Psoas muscle (tissue), 8 donors: ENCODE measurements around the gene WDR59. TPM values are rescaled to one million over a fixed set of nuclear protein-coding genes. Genes with fewer than 3 reads are reported as not detected.

Experiments
- ATAC-seq, 4 donors: fragments of 200-7000 bp; cut with Tn5 transposase; one replicate each; pipeline ENCODE4 v1.9.1; 2020; ENCODE audit warnings: moderate library complexity in 3 of 4, mild to moderate bottlenecking in 2 of 4
- DNase-seq, 2 donors: peaks; one replicate each; pipeline ENCODE4 v3.0.0-alpha.2; 2020
- H3K27ac ChIP-seq: fragments of 200-600 bp; one replicate; pipeline ENCODE4 v1.8.0; 2022
- H3K27me3 ChIP-seq, 3 donors: fragments of 200-600 bp in 1 of 3; one replicate each; pipeline versions ENCODE4 v1.6.1 to v1.8.0; 2013 to 2022; ENCODE audit warnings: low read length in 2 of 3, mild to moderate bottlenecking in 2 of 3, moderate library complexity in 1 of 3; ENCODE audit not compliant: insufficient read depth in 3 of 3
- H3K36me3 ChIP-seq, 2 donors: fragments of 200-600 bp in 1 of 2; one replicate each; pipeline versions ENCODE4 v1.6.1 to v1.8.0; 2013 to 2022; ENCODE audit warnings: low read depth in 1 of 2, mild to moderate bottlenecking in 1 of 2, moderate library complexity in 1 of 2; ENCODE audit not compliant: insufficient read depth in 1 of 2
- H3K4me1 ChIP-seq: fragments of 200-600 bp; one replicate; pipeline ENCODE4 v1.8.0; 2022
- H3K4me3 ChIP-seq: fragments of 200-600 bp; one replicate; pipeline ENCODE4 v1.8.0; 2022; ENCODE audit warnings: mild to moderate bottlenecking
- H3K9me3 ChIP-seq: fragments of 200-600 bp; one replicate; pipeline ENCODE4 v1.8.0; 2022
- CTCF ChIP-seq: fragments of 200-600 bp; IDR thresholded peaks from one replicate; pipeline ENCODE4 v1.8.0; 2022; ENCODE audit warnings: antibody characterized with exemption
- WGBS, 3 donors: extraction: QIAGEN DNeasy Blood & Tissue Kit; methylation state at CpG; one replicate each; pipeline versions ENCODE4 v1.1.6 to v1.1.7; 2013; 5-methylcytosine and 5-hydroxymethylcytosine counted together
- intact Hi-C, 2 donors: fragments of 100-400 bp; cut with DNase I; formaldehyde crosslinking; loops; one replicate each; pipeline versions ENCODE4 v1.11.0 to v1.14.2; 2022
- polyA plus RNA-seq, 3 donors: library from polyadenylated mRNA; stranded (reverse); fragments of 200-250 nt; gene quantifications; one replicate each; pipeline ENCODE4 v1.2.3, GENCODE V29; 2013
- total RNA-seq, 4 donors: library from RNA; stranded (reverse); fragmentation: NEBNext Ultra II Directional in 2 of 4; extraction: Animal tissue kit (Norgen Biotek cat#: 25700) in 2 of 4; gene quantifications; one replicate each; pipeline versions ENCODE4 v1.2.1 to v1.2.4, GENCODE V29; 2021 to 2023
- donor health status: healthy with polysubstance abuse.
- donor health status: DM: no; HTN: no; CAD: no; lungs with moderate emphysema.
- donor health status: Bipolar disorder and iron deficiency.
- donor health status: healthy.
- donor health status: DM: yes; HTN: yes; CAD: no.
- donor health status: DM: no; HTN: no; CAD: no.
- donor health status: DM: no; HTN: no; CAD: no.
- donor health status: DM: yes; HTN: yes; CAD: no.

WDR59 gene
- total and polyA plus RNA-seq, 7 donors = 12.0 to 48.2 (median 30.6) TPM

GRCh38 chr16:74926805-74927204 lies 58.1 kb downstream of the WDR59 start:
- intact Hi-C loops = no loop called here
- TF ChIP-seq CTCF = no peak
- Histone ChIP-seq H3K36me3 (peaks cover 0 to 66% of the 10 kb centered on the region in 2 donors), H3K4me1 (no peaks in the 10 kb centered on the region), H3K27me3 (no peaks in the 10 kb centered on the region), H3K4me3 (no peak overlapping the region), H3K9me3 (no peaks in the 10 kb centered on the region), H3K27ac (no peak overlapping the region)
- DNase-seq (no peak), ATAC-seq (no peak)
- WGBS, 3 donors = 86 to 90% (median 88%) methylated on average over 3 of the region's 3 CpGs

DNA sequence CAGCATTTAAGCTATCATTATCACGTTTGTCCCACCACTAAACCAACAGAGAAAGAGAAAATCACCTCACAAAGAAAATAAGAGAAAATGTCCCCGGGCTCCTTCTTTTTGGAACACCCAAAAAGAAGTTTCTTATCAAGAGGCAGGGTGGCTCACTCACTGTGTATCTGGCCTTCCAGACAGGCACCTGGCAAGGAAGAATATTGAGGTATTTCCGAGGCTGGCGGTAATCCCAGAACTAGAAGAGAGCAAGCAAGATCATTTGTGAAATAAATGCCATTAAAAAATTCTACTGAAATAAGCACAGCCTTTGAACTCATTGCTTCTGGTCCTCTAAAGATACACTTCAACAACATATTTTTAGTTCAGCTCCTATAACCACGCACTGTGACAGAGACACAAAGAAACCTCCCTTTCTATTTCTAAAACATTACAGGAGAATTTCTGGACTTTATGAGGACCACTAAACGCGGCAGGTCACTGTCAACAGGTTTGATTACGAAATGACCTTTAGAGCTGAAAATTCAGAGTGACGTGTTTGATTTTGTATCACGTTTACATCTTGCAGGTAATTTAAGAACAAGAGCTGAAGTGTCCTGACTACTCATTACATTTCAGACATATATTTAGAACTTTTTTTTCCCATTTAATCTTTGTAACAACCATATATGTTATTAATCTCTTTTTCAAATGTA lies 61.0 kb downstream of the WDR59 start:
- Histone ChIP-seq H3K4me1 (no peaks in the 10 kb centered on the region), H3K9me3 (no peaks in the 10 kb centered on the region), H3K36me3 (peaks cover 5 to 68% of the 10 kb centered on the region in 2 donors), H3K27me3 (no peaks in the 10 kb centered on the region), H3K4me3 (no peak overlapping the region), H3K27ac (no peak overlapping the region)
- intact Hi-C loops = no loop called here
- TF ChIP-seq CTCF = no peak
- no peak for ATAC-seq
- DNase-seq = no peak
- 81 to 92% (median 83%) methylated on average over 10 of the region's 10 CpGs for WGBS, 3 donors

DNA sequence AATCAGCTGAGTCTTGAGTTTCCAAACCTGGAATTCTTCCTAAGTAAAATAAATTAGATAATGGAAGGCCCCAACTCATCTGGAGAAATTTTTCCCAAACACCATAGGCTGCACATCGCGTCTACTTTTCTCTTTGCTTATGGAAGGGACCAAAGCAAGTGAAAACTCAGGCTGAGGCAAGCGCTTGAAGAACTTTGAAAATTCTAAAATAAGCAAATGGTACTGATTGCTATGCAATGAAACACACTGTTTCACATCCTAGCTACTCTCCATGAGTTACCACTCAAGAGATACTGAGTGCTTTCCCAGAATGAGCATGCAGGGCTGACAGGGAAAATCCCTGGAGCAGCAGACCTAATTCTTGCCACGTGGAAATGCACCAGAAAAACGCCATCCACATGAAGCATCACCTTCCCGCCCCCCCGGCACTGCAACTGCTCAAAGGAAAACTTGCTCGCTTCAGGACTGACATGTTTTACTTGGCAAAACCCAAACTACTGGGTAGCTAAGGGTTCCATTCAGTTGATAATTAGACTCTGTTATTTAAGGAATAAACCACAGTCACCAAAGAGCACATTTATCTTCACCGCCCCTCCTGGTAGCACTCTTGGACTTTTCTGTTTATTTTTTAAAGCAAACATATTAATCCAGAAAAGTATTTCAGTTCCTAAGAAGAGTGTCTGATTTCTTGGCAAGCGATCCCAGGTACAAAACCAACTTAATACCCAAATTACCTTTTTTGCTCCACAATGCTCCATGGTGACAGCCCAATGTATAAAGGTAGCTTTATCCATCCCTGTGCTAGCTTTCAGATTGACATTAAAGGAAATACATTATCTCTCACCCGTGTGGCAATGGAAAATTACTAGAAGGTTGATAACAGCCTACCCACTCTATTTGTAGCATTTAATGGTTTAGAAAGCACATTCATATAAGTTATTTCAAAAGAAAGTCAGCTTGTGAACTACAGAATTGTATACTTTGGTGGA lies 62.5 kb downstream of the WDR59 start:
- H3K9me3 ChIP-seq = no peaks in the 10 kb centered on the region
- TF ChIP-seq CTCF = no peak
- H3K36me3 ChIP-seq = peaks cover 5 to 75% of the 10 kb centered on the region in 2 donors
- H3K4me1 ChIP-seq = no peaks in the 10 kb centered on the region
- 91 to 95% (median 92%) methylated on average over 11 of the region's 11 CpGs for WGBS, 3 donors
- intact Hi-C loops = no loop called here
- H3K27ac ChIP-seq = no peak overlapping the region
- ATAC-seq (no peak), DNase-seq (no peak)
- H3K27me3 ChIP-seq = no peaks in the 10 kb centered on the region
- H3K4me3 ChIP-seq = no peak overlapping the region

- no peaks in the 10 kb centered on the region for H3K4me1 ChIP-seq
- H3K4me3 ChIP-seq = no peak overlapping the region
- intact Hi-C loops = no loop called here
- H3K27ac ChIP-seq = no peak overlapping the region
- H3K9me3 ChIP-seq = no peaks in the 10 kb centered on the region
- no peak for ATAC-seq
- no peaks in the 10 kb centered on the region for H3K27me3 ChIP-seq
- peaks cover 5 to 84% of the 10 kb centered on the region in 2 donors for H3K36me3 ChIP-seq
- TF ChIP-seq CTCF = no peak
- DNase-seq = no peak
- whole genome bisulfite sequencing, 3 donors = 87 to 92% (median 92%) methylated on average over 3 of the region's 3 CpGs
Observed at GRCh38 chr16:74921051-74921450, 63.9 kb downstream of the WDR59 start.
